HepG2 (cell line): ENCODE measurements around the gene HOXD3.

Experiments
- ELF1 ChIP-seq: sonication (generic); formaldehyde crosslinking; IDR thresholded peaks from 2 replicates; pipeline ENCODE4 v1.4.0; 2020; ENCODE audit warnings: missing genetic modification reagents
- EP300 ChIP-seq, 3 experiments: sonication (generic) in 1 of 3; formaldehyde crosslinking in 1 of 3; IDR thresholded peaks; 2 replicates each; pipeline versions ENCODE4 v1.5.1 to v1.6.1; 2011 to 2020; ENCODE audit warnings: low read depth in 2 of 3, low read length in 2 of 3, borderline replicate concordance in 1 of 3, improper control_type of control experiment in 1 of 3, mild to moderate bottlenecking in 1 of 3, missing genetic modification reagents in 1 of 3, moderate library complexity in 1 of 3
- PHF21A ChIP-seq: sonication (generic); formaldehyde crosslinking; IDR thresholded peaks from 2 replicates; pipeline ENCODE4 v1.5.0; 2020; ENCODE audit warnings: mild to moderate bottlenecking, missing genetic modification reagents
- SNAI1 ChIP-seq: sonication (generic); formaldehyde crosslinking; IDR thresholded peaks from 2 replicates; pipeline ENCODE4 v1.5.0; 2020; ENCODE audit warnings: mild to moderate bottlenecking, missing genetic modification reagents, borderline replicate concordance
- TF ChIP-seq, protein P1 (sequence below): sonication (generic); formaldehyde crosslinking; IDR thresholded peaks from 2 replicates; pipeline ENCODE4 v1.4.0; 2020; ENCODE audit warnings: missing genetic modification reagents, mild to moderate bottlenecking, borderline replicate concordance

DNA sequence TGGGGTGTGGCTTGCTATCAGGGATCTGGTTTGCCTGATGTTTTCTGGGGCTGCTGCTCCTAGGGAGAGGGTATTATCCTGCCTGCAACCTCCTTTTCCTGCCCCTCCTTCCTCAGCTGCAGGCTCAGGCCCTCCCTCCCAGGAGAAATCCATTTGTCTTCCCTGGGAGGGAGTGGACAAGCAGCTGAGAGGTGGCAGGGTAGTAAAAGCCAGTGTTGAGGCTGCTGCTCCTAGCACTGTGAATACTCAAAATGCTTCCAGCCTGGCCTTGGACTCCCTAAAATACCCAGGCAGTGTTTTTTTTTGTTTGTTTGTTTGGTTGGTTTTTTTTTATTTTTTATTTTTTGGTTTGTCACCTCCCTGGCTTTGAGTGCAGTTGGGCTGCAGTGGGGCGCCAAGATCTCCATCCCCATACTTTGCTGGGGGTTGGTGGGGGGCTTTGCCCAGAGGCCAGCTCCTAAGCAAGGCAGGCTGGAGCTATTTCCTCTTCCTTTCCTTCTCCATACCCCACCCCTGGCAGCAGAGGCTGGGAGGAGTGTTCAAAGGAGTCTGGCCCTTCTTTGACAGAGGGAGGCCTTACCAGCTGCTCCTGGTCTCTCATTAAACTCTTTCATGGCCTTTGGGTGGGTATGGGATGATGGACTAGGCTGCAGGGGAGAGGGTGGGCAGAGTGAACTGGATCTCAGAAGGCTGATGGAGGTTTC lies 13.6 kb downstream of the HOXD3 start:
- TF ChIP-seq ELF1 (CRISPR knock-in tag) (no peak), EP300 (IDR thresholded peaks at IDR 0.05; ENCODE audit: low read depth in 2 of 2, low read length in 2 of 2) (no peak), EP300 (CRISPR knock-in tag; IDR thresholded peaks at IDR 0.05; ENCODE audit: borderline replicate concordance) (no peak), SNAI1 (no peak), PHF21A (CRISPR knock-in tag) (no peak)
- TF ChIP-seq, protein P1, sequence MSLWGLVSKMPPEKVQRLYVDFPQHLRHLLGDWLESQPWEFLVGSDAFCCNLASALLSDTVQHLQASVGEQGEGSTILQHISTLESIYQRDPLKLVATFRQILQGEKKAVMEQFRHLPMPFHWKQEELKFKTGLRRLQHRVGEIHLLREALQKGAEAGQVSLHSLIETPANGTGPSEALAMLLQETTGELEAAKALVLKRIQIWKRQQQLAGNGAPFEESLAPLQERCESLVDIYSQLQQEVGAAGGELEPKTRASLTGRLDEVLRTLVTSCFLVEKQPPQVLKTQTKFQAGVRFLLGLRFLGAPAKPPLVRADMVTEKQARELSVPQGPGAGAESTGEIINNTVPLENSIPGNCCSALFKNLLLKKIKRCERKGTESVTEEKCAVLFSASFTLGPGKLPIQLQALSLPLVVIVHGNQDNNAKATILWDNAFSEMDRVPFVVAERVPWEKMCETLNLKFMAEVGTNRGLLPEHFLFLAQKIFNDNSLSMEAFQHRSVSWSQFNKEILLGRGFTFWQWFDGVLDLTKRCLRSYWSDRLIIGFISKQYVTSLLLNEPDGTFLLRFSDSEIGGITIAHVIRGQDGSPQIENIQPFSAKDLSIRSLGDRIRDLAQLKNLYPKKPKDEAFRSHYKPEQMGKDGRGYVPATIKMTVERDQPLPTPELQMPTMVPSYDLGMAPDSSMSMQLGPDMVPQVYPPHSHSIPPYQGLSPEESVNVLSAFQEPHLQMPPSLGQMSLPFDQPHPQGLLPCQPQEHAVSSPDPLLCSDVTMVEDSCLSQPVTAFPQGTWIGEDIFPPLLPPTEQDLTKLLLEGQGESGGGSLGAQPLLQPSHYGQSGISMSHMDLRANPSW (CRISPR knock-in tag): no peak
